Measurements from ENCODE around the gene PGAP6. TPM values are rescaled to one million over a fixed set of nuclear protein-coding genes. Genes with fewer than 3 reads are reported as not detected.

The PGAP6 gene
- total and polyA plus RNA-seq, 2 of the 13 experiments (the other 11 are each of a cell fraction or from before 2014, with no cell fraction given) = 52.7 to 136 TPM

- TF ChIP-seq KLF16 (CRISPR knock-in tag; IDR thresholded peaks at IDR 0.05) (peak in 1 of 2 experiments; percentile 80; a peak in 2 of 4 replicates), MAX (IDR thresholded peaks at IDR 0.05) (peak; percentile 97), ZNF614 (CRISPR knock-in tag; IDR thresholded peaks at IDR 0.05; ENCODE audit: borderline replicate concordance) (peak; percentile 52; the same call in 1 of the 2 replicates), ZFP82 (CRISPR knock-in tag; IDR thresholded peaks at IDR 0.05; ENCODE audit: borderline replicate concordance) (no peak), SNAPC2 (CRISPR knock-in tag; IDR thresholded peaks at IDR 0.05) (peak; percentile 91), HNRNPL (IDR thresholded peaks at IDR 0.05; ENCODE audit: low read depth, low read length) (peak; percentile 98), GMEB1 (CRISPR knock-in tag; IDR thresholded peaks at IDR 0.05; ENCODE audit: borderline replicate concordance) (peak; percentile 69; the same call in 1 of the 2 replicates), ZNF337 (CRISPR knock-in tag; IDR thresholded peaks at IDR 0.05; ENCODE audit: borderline replicate concordance, low read depth) (peak; percentile 41; the same call in 1 of the 2 replicates), ZNF10 (CRISPR knock-in tag; IDR thresholded peaks at IDR 0.05; ENCODE audit: borderline replicate concordance, low read depth) (no peak), ZBED4 (CRISPR knock-in tag; IDR thresholded peaks at IDR 0.05; ENCODE audit: borderline replicate concordance) (no peak; the same call in 1 of the 2 replicates), MTF1 (CRISPR knock-in tag; IDR thresholded peaks at IDR 0.05) (no peak), TRIM22 (IDR thresholded peaks at IDR 0.05) (no peak), ZNF616 (CRISPR knock-in tag; IDR thresholded peaks at IDR 0.05; ENCODE audit: low read depth) (0 out of 2 replicates have a peak, but pooled peaks have one; percentile 26), BCLAF1 (IDR thresholded peaks at IDR 0.05) (no peak), ZNF75D (CRISPR knock-in tag; IDR thresholded peaks at IDR 0.05; ENCODE audit: borderline replicate concordance) (no peak), ZNF335 (CRISPR knock-in tag; IDR thresholded peaks at IDR 0.05) (no peak), ZNF24 (IDR thresholded peaks at IDR 0.05) (no peak), ZNF772 (CRISPR knock-in tag; IDR thresholded peaks at IDR 0.05) (peak; percentile 69; the same call in 1 of the 2 replicates), ZNF720 (CRISPR knock-in tag; IDR thresholded peaks at IDR 0.05) (no peak)
Observed at GRCh38 chr16:361872-362701, 19.7 kb downstream of the PGAP6 start (continued).
